Ectodermal cell (in vitro differentiated cells): ENCODE data around the gene ZIK1. TPM values are rescaled to one million over a fixed set of nuclear protein-coding genes. Genes with fewer than 3 reads are reported as not detected.

ENCODE experiments used
- H3K27ac ChIP-seq: 2 replicates; pipeline ENCODE4 v1.7.0; 2013; ENCODE audit warnings: mild to moderate bottlenecking, low read depth, low read length; ENCODE audit not compliant: insufficient read depth, poor library complexity, severe bottlenecking
- H3K27me3 ChIP-seq: 2 replicates; pipeline ENCODE4 v1.7.0; 2013; ENCODE audit warnings: mild to moderate bottlenecking, low read length; ENCODE audit not compliant: insufficient read depth, control insufficient read depth, poor library complexity, severe bottlenecking
- H3K36me3 ChIP-seq: one replicate; pipeline ENCODE4 v1.7.0; 2013; ENCODE audit warnings: low read length; ENCODE audit not compliant: control insufficient read depth, insufficient read depth
- H3K4me1 ChIP-seq: one replicate; pipeline ENCODE4 v1.7.0; 2013; ENCODE audit warnings: low read length; ENCODE audit not compliant: control insufficient read depth, insufficient read depth
- H3K4me3 ChIP-seq: 2 replicates; pipeline ENCODE4 v1.7.0; 2013; ENCODE audit warnings: low read depth, low read length, control low read depth; ENCODE audit not compliant: insufficient read depth
- H3K9me3 ChIP-seq: 2 replicates; pipeline ENCODE4 v1.7.0; 2013; ENCODE audit warnings: mild to moderate bottlenecking, low read length, moderate library complexity; ENCODE audit not compliant: control insufficient read depth
- WGBS, 2 experiments: methylation state at CpG; one replicate each; pipeline ENCODE4 v1.1.7; 2013; ENCODE audit warnings: missing lambda C conversion rate in 2 of 2; 5-methylcytosine and 5-hydroxymethylcytosine counted together
- polyA plus RNA-seq, 4 experiments: library from polyadenylated mRNA; stranded (reverse); fragments of 50-300 nt; gene quantifications; one replicate each; pipeline ENCODE4 v1.2.3, GENCODE V29; 2013

ZIK1 gene
- 28.8 TPM for polyA plus RNA-seq (2013, experiment 1 of 4)
- 28.1 TPM for polyA plus RNA-seq (2013, experiment 2 of 4)
- polyA plus RNA-seq (2013, experiment 3 of 4): 22.5 TPM
- 22.7 TPM for polyA plus RNA-seq (2013, experiment 4 of 4)

GRCh38 chr19:57583521-57584416, at the start of gene ZIK1:
TSS of gene ZIK1 (plus strand) at chr19:57584145. CDS start at chr19:57584357, 212 bp downstream.
- Histone ChIP-seq H3K9me3 (peaks cover 3% of the 10 kb centered on the region), H3K27ac (peak within 1 kb of the TSS; percentile 32), H3K4me1 (no peaks in the 10 kb centered on the region), H3K36me3 (peaks cover 21% of the 10 kb centered on the region), H3K4me3 (peak within 1 kb of the TSS; percentile 83), H3K27me3 (no peaks in the 10 kb centered on the region)
- WGBS, 2 experiments: 5% methylated on average over 76 of the region's 76 CpGs

DNA sequence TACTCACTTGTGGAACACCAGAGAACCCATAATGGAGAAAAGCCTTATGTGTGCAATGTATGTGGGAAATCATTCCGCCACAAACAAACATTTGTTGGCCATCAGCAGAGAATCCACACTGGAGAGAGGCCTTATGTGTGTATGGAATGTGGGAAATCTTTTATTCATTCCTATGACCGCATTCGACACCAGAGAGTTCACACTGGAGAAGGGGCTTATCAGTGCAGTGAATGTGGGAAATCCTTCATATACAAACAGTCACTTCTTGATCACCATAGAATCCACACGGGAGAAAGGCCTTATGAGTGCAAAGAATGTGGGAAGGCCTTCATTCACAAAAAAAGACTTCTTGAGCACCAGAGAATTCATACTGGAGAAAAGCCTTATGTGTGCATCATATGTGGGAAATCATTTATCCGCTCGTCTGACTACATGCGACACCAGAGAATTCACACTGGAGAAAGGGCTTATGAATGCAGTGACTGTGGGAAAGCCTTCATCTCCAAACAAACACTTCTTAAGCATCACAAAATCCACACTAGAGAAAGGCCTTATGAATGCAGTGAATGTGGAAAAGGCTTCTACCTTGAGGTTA, 45.9 kb upstream of the ZIK1 start:
- Histone ChIP-seq H3K27ac (no peak overlapping the region), H3K27me3 (no peaks in the 10 kb centered on the region), H3K4me1 (no peaks in the 10 kb centered on the region), H3K9me3 (peaks cover 23% of the 10 kb centered on the region), H3K4me3 (no peak overlapping the region), H3K36me3 (peaks cover 78% of the 10 kb centered on the region)
- WGBS, 2 experiments: 92 to 95% methylated on average over 7 of the region's 7 CpGs

- Histone ChIP-seq H3K27me3 (no peaks in the 10 kb centered on the region), H3K4me1 (no peaks in the 10 kb centered on the region), H3K36me3 (peaks cover 80% of the 10 kb centered on the region), H3K4me3 (no peak overlapping the region), H3K27ac (no peak overlapping the region), H3K9me3 (peaks cover 7% of the 10 kb centered on the region)
- WGBS, 2 experiments: 91 to 100% methylated on average over 1 of the region's 1 CpG
These were observed 37.4 kb upstream of the ZIK1 start for GRCh38 chr19:57546513-57546912.

DNA sequence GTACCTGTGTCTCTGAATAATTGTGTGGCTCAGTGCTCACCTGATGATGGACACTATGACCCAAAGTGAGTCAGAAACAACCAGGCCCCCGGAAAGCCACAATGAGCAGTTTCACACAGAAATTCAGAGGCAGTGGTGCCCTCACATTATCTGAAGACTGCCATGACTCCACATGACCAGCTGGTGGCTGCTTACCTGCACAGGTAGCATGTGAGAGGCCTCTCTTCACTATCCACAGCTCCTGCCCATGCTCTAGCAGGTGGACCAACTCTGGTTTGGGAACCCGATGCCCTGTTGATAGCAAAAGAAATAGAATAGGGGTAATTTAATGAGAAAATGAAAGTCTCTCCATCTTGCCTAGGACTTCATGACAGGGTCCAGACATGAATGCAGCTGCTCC, 31.5 kb upstream of the ZIK1 start:
- H3K4me3 ChIP-seq: no peak overlapping the region
- no peak overlapping the region for H3K27ac ChIP-seq
- WGBS, 2 experiments: 95 to 96% methylated on average over 2 of the region's 2 CpGs
- H3K36me3 ChIP-seq: peaks cover 68% of the 10 kb centered on the region
- no peaks in the 10 kb centered on the region for H3K4me1 ChIP-seq
- peaks cover 4% of the 10 kb centered on the region for H3K9me3 ChIP-seq
- H3K27me3 ChIP-seq: no peaks in the 10 kb centered on the region

DNA sequence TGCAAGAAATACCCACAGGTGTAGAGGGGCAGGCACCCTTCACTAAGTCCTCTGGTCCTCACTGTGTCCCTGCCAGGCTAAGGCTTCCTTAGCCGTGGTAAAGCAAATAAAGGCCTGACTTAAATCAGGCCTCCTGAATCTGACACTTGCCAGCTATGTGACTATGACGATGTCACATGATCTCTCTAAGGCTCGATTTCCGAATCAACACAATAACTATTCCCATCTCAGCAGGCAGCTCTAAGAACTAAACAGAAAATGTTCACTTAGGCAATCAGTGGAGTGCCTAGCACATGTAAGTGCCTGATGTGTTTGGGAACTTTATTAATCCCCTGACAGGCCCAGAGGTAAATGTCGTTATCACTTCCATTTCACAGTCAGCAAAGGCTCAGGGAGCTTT, 26.3 kb upstream of the ZIK1 start:
- H3K9me3 ChIP-seq: peaks cover 3% of the 10 kb centered on the region
- no peaks in the 10 kb centered on the region for H3K27me3 ChIP-seq
- H3K4me1 ChIP-seq: no peaks in the 10 kb centered on the region
- H3K27ac ChIP-seq: no peak overlapping the region
- H3K4me3 ChIP-seq: no peak overlapping the region
- 94 to 95% methylated on average over 5 of the region's 5 CpGs for WGBS, 2 experiments
- peaks cover 20% of the 10 kb centered on the region for H3K36me3 ChIP-seq

DNA sequence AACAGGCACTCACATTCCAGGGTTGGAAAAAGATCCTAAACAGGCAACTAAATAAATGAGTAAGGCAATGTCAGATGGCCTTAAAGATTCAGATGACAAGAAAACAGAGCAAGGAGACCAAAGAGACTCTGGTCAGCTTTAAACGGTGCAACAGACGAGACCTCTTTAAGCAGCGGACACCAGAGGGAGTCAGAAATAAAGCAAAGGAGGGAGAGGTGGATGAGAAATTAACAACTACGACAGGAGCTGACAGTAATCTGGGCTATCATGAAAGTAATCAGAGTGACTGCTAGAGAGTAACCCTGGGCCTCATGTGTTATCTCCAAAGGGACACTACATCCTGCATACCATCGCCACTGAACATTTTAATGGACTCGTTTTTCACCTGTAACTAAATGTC, 25.4 kb upstream of the ZIK1 start:
- H3K27me3 ChIP-seq: no peaks in the 10 kb centered on the region
- no peaks in the 10 kb centered on the region for H3K4me1 ChIP-seq
- peaks cover 19% of the 10 kb centered on the region for H3K36me3 ChIP-seq
- peak overlapping the region; percentile 87 for H3K4me3 ChIP-seq
- WGBS, 2 experiments: 61 to 66% methylated on average over 6 of the region's 6 CpGs
- H3K27ac ChIP-seq: no peak overlapping the region
- H3K9me3 ChIP-seq: peaks cover 3% of the 10 kb centered on the region

DNA sequence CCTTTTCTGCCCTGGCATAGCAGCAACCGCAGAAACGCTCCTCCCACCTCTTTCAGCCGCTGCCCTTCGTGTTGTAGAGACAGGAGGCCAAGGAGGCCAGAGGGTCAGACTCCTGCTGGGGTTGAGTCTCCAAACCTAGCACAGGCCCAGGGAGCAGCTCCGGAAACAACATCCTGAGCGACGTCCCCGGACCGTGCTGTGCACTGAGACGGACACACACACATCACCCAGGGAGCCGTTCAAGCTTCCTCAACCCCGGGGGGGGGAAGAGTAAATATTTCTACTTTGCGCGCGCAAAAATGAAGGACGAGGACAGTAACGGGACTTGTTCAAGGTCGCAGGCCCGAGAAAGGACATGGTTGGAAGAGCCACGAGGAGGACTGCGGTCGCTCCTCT, 24.9 kb upstream of the ZIK1 start:
- peak overlapping the region; percentile 87 for H3K4me3 ChIP-seq
- H3K4me1 ChIP-seq: no peaks in the 10 kb centered on the region
- H3K9me3 ChIP-seq: peaks cover 3% of the 10 kb centered on the region
- peaks cover 19% of the 10 kb centered on the region for H3K36me3 ChIP-seq
- WGBS, 2 experiments: 2 to 3% methylated on average over 22 of the region's 22 CpGs
- no peaks in the 10 kb centered on the region for H3K27me3 ChIP-seq
- no peak overlapping the region for H3K27ac ChIP-seq

- WGBS, 2 experiments: 0 to 1% methylated on average over 56 of the region's 56 CpGs
- Histone ChIP-seq H3K36me3 (peaks cover 15% of the 10 kb centered on the region), H3K27me3 (no peaks in the 10 kb centered on the region), H3K27ac (no peak within 1 kb of the TSS), H3K4me1 (no peaks in the 10 kb centered on the region), H3K4me3 (peak within 1 kb of the TSS; percentile 87), H3K9me3 (peaks cover 3% of the 10 kb centered on the region)
These were observed 24.4 kb upstream of the ZIK1 start, which contains the start of gene ZNF550 for GRCh38 chr19:57559404-57560025. TSS of gene ZNF550 (minus strand) at chr19:57559863. CDS start at chr19:57559682, 181 bp downstream.

- H3K4me1 ChIP-seq: no peaks in the 10 kb centered on the region
- peaks cover 11% of the 10 kb centered on the region for H3K36me3 ChIP-seq
- H3K9me3 ChIP-seq: peaks cover 3% of the 10 kb centered on the region
- peak overlapping the region; percentile 87 for H3K4me3 ChIP-seq
- 88 to 91% methylated on average over 23 of the region's 23 CpGs for WGBS, 2 experiments
- H3K27ac ChIP-seq: no peak overlapping the region
- H3K27me3 ChIP-seq: no peaks in the 10 kb centered on the region
These were observed 23.9 kb upstream of the ZIK1 start for GRCh38 chr19:57560049-57560491.

DNA sequence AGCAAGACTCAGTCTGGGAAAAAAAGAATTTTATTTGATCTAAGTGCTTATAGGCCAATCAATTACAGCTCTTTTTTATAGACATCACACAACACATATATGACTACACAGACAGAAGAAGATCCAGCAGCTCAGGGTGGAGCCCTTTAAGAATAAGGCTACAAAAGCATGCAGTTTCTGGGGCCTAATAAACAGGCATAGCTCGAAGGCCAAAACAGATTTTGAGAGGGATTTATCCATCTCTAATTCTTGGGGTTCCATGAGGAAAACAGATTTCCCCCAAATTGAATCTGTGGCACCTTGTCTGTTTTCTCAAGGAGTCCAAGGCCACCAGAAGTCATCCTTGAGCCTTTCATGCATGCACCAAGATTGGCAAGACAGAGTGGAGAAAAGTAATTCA, 20.4 kb upstream of the ZIK1 start:
- WGBS, 2 experiments: 47 to 61% methylated on average over 1 of the region's 1 CpG
- Histone ChIP-seq H3K27me3 (no peaks in the 10 kb centered on the region), H3K4me3 (no peak overlapping the region), H3K36me3 (no peaks in the 10 kb centered on the region), H3K4me1 (no peaks in the 10 kb centered on the region), H3K9me3 (peaks cover 5% of the 10 kb centered on the region), H3K27ac (no peak overlapping the region)
